Occipital lobe (tissue), 2 donors: ENCODE data around the gene TARBP1. TPM values are rescaled to one million over a fixed set of nuclear protein-coding genes. Genes with fewer than 3 reads are reported as not detected.
"Not testable (repeated sequence)": the region's sequence is repeated elsewhere in the genome, so short reads cannot be mapped to it uniquely, and the experiment has no call there.

ENCODE experiments used
- DNase-seq: peaks from one replicate; lab custom pipeline; 2025; lab: John Stamatoyannopoulos, UW
- total RNA-seq: library from RNA; depleted of rRNA; stranded (reverse); fragments of >200 nt; gene quantifications from one replicate; pipeline ENCODE4 v1.2.3, GENCODE V29; 2014

Gene TARBP1
- total RNA-seq, 1 donor from 2014 or later, result 90.6 TPM

GRCh38 chr1:234440348-234440747 lies 38.6 kb downstream of the TARBP1 start:
- no peak for DNase-seq

GRCh38 chr1:234438579-234438978 lies 40.4 kb downstream of the TARBP1 start:
- no peak for DNase-seq

- no peak for DNase-seq
Observed at GRCh38 chr1:234437423-234438171, 41.4 kb downstream of the TARBP1 start.

- DNase-seq, result no peak
Observed at GRCh38 chr1:234435620-234436019, 43.4 kb downstream of the TARBP1 start.

GRCh38 chr1:234434706-234435105 lies 44.3 kb downstream of the TARBP1 start:
- no peak for DNase-seq

GRCh38 chr1:234433563-234434285 lies 45.3 kb downstream of the TARBP1 start:
- DNase-seq, result no peak

GRCh38 chr1:234431255-234431654 lies 47.7 kb downstream of the TARBP1 start:
- no peak for DNase-seq

GRCh38 chr1:234430691-234431090 lies 48.3 kb downstream of the TARBP1 start:
- DNase-seq, result no peak

- DNase-seq, result no peak
Observed at GRCh38 chr1:234429434-234429806, 49.6 kb downstream of the TARBP1 start.

GRCh38 chr1:234427950-234428646 lies 50.9 kb downstream of the TARBP1 start:
- DNase-seq, result no peak

GRCh38 chr1:234413990-234414389 lies 65.0 kb downstream of the TARBP1 start:
- no peak for DNase-seq

- no peak for DNase-seq
Observed at GRCh38 chr1:234413485-234413884, 65.5 kb downstream of the TARBP1 start.

- no peak for DNase-seq
Observed at GRCh38 chr1:234412830-234413229, 66.1 kb downstream of the TARBP1 start.

- DNase-seq, result no peak
Observed at GRCh38 chr1:234409328-234409727, 69.7 kb downstream of the TARBP1 start.

- DNase-seq, result no peak
Observed at GRCh38 chr1:234408757-234409156, 70.2 kb downstream of the TARBP1 start.

- no peak for DNase-seq
Observed at GRCh38 chr1:234406871-234407270, 72.1 kb downstream of the TARBP1 start.

GRCh38 chr1:234405676-234406075 lies 73.3 kb downstream of the TARBP1 start:
- DNase-seq, result no peak

GRCh38 chr1:234402939-234403338 lies 76.0 kb downstream of the TARBP1 start:
- DNase-seq, result no peak

GRCh38 chr1:234401658-234402057 lies 77.3 kb downstream of the TARBP1 start:
- DNase-seq, result no peak

GRCh38 chr1:234400773-234401172 lies 78.2 kb downstream of the TARBP1 start:
- DNase-seq, result no peak

GRCh38 chr1:234399515-234399914 lies 79.5 kb downstream of the TARBP1 start:
- not testable (repeated sequence) for DNase-seq

GRCh38 chr1:234398849-234399381 lies 80.1 kb downstream of the TARBP1 start:
- DNase-seq, result no peak
